HepG2 (cell line): ENCODE data around the gene FDPS. TPM values are rescaled to one million over a fixed set of nuclear protein-coding genes. Genes with fewer than 3 reads are reported as not detected.

Experiments used
- KLF12 ChIP-seq: sonication (generic); formaldehyde crosslinking; IDR thresholded peaks from 2 replicates; pipeline ENCODE4 v1.4.0; 2020; ENCODE audit warnings: missing genetic modification reagents, borderline replicate concordance
- MEIS1 ChIP-seq: sonication (generic); formaldehyde crosslinking; IDR thresholded peaks from 2 replicates; pipeline ENCODE4 v1.9.0; 2021; ENCODE audit warnings: mild to moderate bottlenecking, missing genetic modification reagents, moderate library complexity, borderline replicate concordance
- NCOA2 ChIP-seq: sonication (generic); formaldehyde crosslinking; IDR thresholded peaks from 2 replicates; pipeline ENCODE4 v1.8.0; 2022; ENCODE audit warnings: inconsistent platforms
- NFIB ChIP-seq: sonication (generic); formaldehyde crosslinking; IDR thresholded peaks from 2 replicates; pipeline ENCODE4 v1.9.0; 2021; ENCODE audit warnings: missing genetic modification reagents, mild to moderate bottlenecking, borderline replicate concordance
- SRF ChIP-seq: IDR thresholded peaks from 2 replicates; pipeline ENCODE4 v1.6.1; 2011; ENCODE audit warnings: mild to moderate bottlenecking, low read depth, low read length, moderate library complexity
- STAG1 ChIP-seq: sonication (generic); formaldehyde crosslinking; IDR thresholded peaks from 2 replicates; pipeline ENCODE4 v1.4.0; 2020; ENCODE audit warnings: missing genetic modification reagents
- ZEB1 ChIP-seq: IDR thresholded peaks from 2 replicates; pipeline ENCODE4 v1.6.1; 2012; ENCODE audit warnings: mild to moderate bottlenecking, low read depth, inconsistent platforms; ENCODE audit not compliant: insufficient replicate concordance
- ZNF160 ChIP-seq: sonication (generic); formaldehyde crosslinking; IDR thresholded peaks from 2 replicates; pipeline ENCODE4 v1.8.0; 2022; ENCODE audit warnings: mild to moderate bottlenecking, inconsistent platforms, missing genetic modification reagents
- ZNF431 ChIP-seq: sonication (generic); formaldehyde crosslinking; IDR thresholded peaks from 2 replicates; pipeline ENCODE4 v1.9.0; 2022; ENCODE audit warnings: missing genetic modification reagents, low read depth, mild to moderate bottlenecking, borderline replicate concordance
- ZNF629 ChIP-seq: sonication (generic); formaldehyde crosslinking; conservative IDR thresholded peaks from 2 replicates; pipeline ENCODE4 v1.5.0; 2020; ENCODE audit warnings: missing genetic modification reagents
- ZNF878 ChIP-seq: sonication (generic); formaldehyde crosslinking; IDR thresholded peaks from 2 replicates; pipeline ENCODE4 v1.8.1; 2023; ENCODE audit warnings: mild to moderate bottlenecking, missing genetic modification reagents, moderate library complexity
- polyA plus RNA-seq, 8 experiments: library from polyadenylated mRNA; depleted of rRNA in 3 of 8; stranded (reverse) in 7 of 8; unstranded in 1 of 8; fragments of >200 nt; fragmentation: Illumina TruSeq in 4 of 8; extraction: Trizol in 4 of 8; gene quantifications; 2 replicates each; pipeline versions ENCODE4 v1.2.1 to v1.2.3, GENCODE V29; 2011 to 2016; ENCODE audit warnings: low read depth in 4 of 8, missing spikeins in 1 of 8, mixed read lengths in 1 of 8; ENCODE audit not compliant: insufficient read depth in 1 of 8
- total RNA-seq, 5 experiments: library from RNA; depleted of rRNA; stranded (reverse); fragments of >200 nt; fragmentation: Illumina TruSeq; extraction: Trizol; gene quantifications; 2 replicates each; pipeline ENCODE4 v1.2.3, GENCODE V29; 2016; ENCODE audit warnings: low read depth in 1 of 5
- TF ChIP-seq, protein P1 (sequence below): IDR thresholded peaks from 2 replicates; pipeline ENCODE4 v1.6.1; 2016; ENCODE audit warnings: low read depth, control low read depth
- TF ChIP-seq, protein P2 (sequence below): sonication (generic); formaldehyde crosslinking; IDR thresholded peaks from 2 replicates; pipeline ENCODE4 v1.4.0; 2020; ENCODE audit warnings: missing genetic modification reagents
- TF ChIP-seq, protein P3 (sequence below): IDR thresholded peaks from 2 replicates; pipeline ENCODE4 v1.6.1; 2012; ENCODE audit warnings: inconsistent platforms
- TF ChIP-seq, protein P4 (sequence below): conservative IDR thresholded peaks from 2 replicates; pipeline ENCODE4 v1.6.1; 2018; ENCODE audit warnings: missing genetic modification reagents
- TF ChIP-seq, protein P5 (sequence below): sonication (generic); formaldehyde crosslinking; IDR thresholded peaks from 2 replicates; pipeline ENCODE4 v1.8.0; 2022; ENCODE audit warnings: missing genetic modification reagents, low read depth, mild to moderate bottlenecking, borderline replicate concordance
- TF ChIP-seq, protein P6 (sequence below): sonication (generic); formaldehyde crosslinking; IDR thresholded peaks from 2 replicates; pipeline ENCODE4 v1.8.0; 2023; ENCODE audit warnings: mild to moderate bottlenecking, missing genetic modification reagents

Gene FDPS
- total and polyA plus RNA-seq, 2 of the 13 experiments (the other 11 are each of a cell fraction or from before 2014, with no cell fraction given), result 264 to 519 TPM

DNA sequence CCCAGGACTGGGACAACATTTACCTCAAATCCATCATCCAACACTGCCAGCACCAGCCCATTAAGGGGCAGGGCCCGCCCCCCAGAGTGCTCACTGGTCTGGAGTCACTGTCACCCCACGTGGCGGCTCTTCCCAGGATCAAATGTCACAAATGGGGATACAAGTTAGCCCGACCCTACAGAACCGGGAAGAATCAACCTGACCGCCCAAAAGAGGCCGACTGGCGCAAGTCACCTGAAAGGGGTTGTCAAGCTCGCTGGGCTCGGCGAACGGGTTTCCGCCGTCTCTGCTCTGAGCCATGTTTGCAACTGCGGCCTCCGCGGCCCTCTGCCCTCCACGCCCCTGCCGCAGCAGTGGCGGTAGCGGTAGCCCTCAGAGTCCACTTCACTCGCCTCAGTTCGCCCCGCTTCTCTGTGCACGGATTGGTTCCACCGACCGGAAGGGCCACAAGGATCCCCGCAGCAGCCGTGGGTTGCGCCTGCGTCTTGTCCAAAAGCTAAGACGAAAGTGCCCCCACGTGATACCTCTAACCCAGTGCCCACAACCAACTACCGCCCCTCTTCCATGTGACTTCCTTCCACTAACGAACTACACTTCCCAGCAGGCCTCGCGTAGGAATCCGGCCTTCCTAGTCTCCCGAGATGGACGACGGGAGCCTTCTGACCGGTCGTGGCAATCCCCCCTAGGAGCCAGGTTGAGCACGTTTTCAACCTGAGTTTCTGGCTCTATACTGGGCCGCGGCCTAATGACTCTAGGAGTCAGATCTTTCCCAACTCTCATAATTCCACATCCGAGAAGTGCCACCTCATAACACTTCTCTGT, 46.6 kb upstream of the FDPS start, which contains the start of gene SCAMP3 (continued):
- no peak for TF ChIP-seq NFIB
- TF ChIP-seq, protein P1, sequence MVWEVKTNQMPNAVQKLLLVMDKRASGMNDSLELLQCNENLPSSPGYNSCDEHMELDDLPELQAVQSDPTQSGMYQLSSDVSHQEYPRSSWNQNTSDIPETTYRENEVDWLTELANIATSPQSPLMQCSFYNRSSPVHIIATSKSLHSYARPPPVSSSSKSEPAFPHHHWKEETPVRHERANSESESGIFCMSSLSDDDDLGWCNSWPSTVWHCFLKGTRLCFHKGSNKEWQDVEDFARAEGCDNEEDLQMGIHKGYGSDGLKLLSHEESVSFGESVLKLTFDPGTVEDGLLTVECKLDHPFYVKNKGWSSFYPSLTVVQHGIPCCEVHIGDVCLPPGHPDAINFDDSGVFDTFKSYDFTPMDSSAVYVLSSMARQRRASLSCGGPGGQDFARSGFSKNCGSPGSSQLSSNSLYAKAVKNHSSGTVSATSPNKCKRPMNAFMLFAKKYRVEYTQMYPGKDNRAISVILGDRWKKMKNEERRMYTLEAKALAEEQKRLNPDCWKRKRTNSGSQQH (CRISPR knock-in tag), result peak; percentile 94
- peak; percentile 62; the same call in 1 of the 2 replicates for TF ChIP-seq ZNF431 (CRISPR knock-in tag)
- peak; percentile 73 for TF ChIP-seq ZNF160 (CRISPR knock-in tag)
- TF ChIP-seq ZEB1, result no peak
- TF ChIP-seq, protein P2, sequence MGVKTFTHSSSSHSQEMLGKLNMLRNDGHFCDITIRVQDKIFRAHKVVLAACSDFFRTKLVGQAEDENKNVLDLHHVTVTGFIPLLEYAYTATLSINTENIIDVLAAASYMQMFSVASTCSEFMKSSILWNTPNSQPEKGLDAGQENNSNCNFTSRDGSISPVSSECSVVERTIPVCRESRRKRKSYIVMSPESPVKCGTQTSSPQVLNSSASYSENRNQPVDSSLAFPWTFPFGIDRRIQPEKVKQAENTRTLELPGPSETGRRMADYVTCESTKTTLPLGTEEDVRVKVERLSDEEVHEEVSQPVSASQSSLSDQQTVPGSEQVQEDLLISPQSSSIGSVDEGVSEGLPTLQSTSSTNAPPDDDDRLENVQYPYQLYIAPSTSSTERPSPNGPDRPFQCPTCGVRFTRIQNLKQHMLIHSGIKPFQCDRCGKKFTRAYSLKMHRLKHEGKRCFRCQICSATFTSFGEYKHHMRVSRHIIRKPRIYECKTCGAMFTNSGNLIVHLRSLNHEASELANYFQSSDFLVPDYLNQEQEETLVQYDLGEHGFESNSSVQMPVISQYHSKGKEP, result no peak
- TF ChIP-seq, protein P3, sequence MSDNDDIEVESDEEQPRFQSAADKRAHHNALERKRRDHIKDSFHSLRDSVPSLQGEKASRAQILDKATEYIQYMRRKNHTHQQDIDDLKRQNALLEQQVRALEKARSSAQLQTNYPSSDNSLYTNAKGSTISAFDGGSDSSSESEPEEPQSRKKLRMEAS, result peak; percentile 82
- TF ChIP-seq, protein P4, sequence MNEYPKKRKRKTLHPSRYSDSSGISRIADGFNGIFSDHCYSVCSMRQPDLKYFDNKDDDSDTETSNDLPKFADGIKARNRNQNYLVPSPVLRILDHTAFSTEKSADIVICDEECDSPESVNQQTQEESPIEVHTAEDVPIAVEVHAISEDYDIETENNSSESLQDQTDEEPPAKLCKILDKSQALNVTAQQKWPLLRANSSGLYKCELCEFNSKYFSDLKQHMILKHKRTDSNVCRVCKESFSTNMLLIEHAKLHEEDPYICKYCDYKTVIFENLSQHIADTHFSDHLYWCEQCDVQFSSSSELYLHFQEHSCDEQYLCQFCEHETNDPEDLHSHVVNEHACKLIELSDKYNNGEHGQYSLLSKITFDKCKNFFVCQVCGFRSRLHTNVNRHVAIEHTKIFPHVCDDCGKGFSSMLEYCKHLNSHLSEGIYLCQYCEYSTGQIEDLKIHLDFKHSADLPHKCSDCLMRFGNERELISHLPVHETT (CRISPR knock-in tag), result peak; percentile 75; the same call in 1 of the 2 replicates
- TF ChIP-seq SRF, result no peak
- TF ChIP-seq, protein P5, sequence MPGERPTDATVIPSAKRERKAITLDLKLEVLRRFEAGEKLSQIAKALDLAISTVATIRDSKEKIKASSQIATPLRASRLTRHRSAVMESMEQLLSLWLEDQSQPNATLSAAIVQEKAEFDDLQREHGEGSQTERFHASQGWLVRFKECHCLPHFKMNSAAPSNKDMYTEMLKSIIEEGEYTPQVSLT (CRISPR knock-in tag), result no peak
- TF ChIP-seq ZNF629 (CRISPR knock-in tag), result no peak
- no peak for TF ChIP-seq MEIS1 (CRISPR knock-in tag)
- peak; percentile 46; the same call in 1 of the 2 replicates for TF ChIP-seq ZNF878
- TF ChIP-seq NCOA2, result peak; percentile 49; the same call in 1 of the 2 replicates
- no peak for TF ChIP-seq KLF12 (CRISPR knock-in tag)
- no peak for TF ChIP-seq STAG1 (CRISPR knock-in tag)
- TF ChIP-seq, protein P6, sequence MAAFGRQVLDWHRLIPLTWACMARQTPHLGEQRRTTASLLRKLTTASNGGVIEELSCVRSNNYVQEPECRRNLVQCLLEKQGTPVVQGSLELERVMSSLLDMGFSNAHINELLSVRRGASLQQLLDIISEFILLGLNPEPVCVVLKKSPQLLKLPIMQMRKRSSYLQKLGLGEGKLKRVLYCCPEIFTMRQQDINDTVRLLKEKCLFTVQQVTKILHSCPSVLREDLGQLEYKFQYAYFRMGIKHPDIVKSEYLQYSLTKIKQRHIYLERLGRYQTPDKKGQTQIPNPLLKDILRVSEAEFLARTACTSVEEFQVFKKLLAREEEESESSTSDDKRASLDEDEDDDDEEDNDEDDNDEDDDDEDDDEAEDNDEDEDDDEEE (CRISPR knock-in tag), result peak; percentile 68; the same call in 1 of the 2 replicates
